ENCODE measurements around the gene SLIRP. TPM values are rescaled to one million over a fixed set of nuclear protein-coding genes. Genes with fewer than 3 reads are reported as not detected.

The SLIRP gene
- total and polyA plus RNA-seq, 2 experiments from 2014 or later, result 386 to 662 TPM

DNA sequence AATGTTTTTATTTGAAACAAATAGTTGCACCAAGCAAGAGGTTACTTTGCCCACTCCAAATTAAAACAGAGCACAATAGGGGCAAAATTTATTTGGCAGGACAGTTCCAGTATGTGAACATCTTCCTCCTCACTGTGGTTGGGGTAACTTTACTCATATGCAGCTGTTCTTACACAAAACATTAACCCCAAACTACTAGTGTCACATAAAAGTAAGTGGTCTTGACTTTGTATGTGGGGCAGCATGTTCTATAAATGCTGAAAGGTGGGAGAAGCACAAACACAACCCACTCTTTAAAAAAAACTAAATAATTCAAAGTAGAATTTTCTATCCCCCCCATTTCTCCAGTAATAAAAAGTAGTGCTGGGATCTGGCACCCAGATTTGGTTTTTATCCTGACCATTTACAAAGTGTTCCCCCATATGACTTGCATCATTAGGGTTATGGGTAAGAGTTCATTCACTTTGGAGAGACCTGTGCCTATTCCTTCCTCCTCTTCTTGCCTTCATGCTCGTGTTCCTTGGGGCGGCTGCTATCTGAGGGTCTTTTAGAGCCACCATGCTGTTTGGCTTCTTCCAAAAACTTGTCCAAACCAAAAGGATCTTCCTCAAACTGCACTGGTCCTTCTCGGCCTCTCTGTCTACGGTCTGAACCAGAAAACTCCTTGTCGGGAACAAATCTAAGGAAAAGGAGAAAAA, 9.9 kb downstream of the SLIRP start:
- Histone ChIP-seq H3K36me3 (peaks cover 75% of the 10 kb centered on the region), H3K27me3 (no peaks in the 10 kb centered on the region), H3K4me1 (ENCODE audit: low read depth) (no peaks in the 10 kb centered on the region), H3K4me3 (no peak overlapping the region), H3K9me3 (ENCODE audit: low read depth) (no peaks in the 10 kb centered on the region), H3K27ac (peak overlapping the region; percentile 28)
- no peak for DNase-seq (ENCODE audit: low read depth in 1 of 2, low spot score in 1 of 2)
- TF ChIP-seq, protein P1, sequence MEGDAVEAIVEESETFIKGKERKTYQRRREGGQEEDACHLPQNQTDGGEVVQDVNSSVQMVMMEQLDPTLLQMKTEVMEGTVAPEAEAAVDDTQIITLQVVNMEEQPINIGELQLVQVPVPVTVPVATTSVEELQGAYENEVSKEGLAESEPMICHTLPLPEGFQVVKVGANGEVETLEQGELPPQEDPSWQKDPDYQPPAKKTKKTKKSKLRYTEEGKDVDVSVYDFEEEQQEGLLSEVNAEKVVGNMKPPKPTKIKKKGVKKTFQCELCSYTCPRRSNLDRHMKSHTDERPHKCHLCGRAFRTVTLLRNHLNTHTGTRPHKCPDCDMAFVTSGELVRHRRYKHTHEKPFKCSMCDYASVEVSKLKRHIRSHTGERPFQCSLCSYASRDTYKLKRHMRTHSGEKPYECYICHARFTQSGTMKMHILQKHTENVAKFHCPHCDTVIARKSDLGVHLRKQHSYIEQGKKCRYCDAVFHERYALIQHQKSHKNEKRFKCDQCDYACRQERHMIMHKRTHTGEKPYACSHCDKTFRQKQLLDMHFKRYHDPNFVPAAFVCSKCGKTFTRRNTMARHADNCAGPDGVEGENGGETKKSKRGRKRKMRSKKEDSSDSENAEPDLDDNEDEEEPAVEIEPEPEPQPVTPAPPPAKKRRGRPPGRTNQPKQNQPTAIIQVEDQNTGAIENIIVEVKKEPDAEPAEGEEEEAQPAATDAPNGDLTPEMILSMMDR (IDR thresholded peaks at IDR 0.05; ENCODE audit: low read depth, low read length), result no peak

- Histone ChIP-seq H3K9me3 (ENCODE audit: low read depth) (no peaks in the 10 kb centered on the region), H3K36me3 (peaks cover 79% of the 10 kb centered on the region), H3K27ac (no peak overlapping the region), H3K27me3 (no peaks in the 10 kb centered on the region), H3K4me1 (ENCODE audit: low read depth) (no peaks in the 10 kb centered on the region), H3K4me3 (no peak overlapping the region)
- DNase-seq (ENCODE audit: low read depth in 1 of 2, low spot score in 1 of 2), result no peak
- TF ChIP-seq, protein P1 (IDR thresholded peaks at IDR 0.05; ENCODE audit: low read depth, low read length), result no peak
Observed at GRCh38 chr14:77721437-77721836, 13.5 kb downstream of the SLIRP start.

GRCh38 chr14:77722301-77722700, 14.4 kb downstream of the SLIRP start:
- H3K4me3 ChIP-seq, result no peak overlapping the region
- TF ChIP-seq, protein P1 (IDR thresholded peaks at IDR 0.05; ENCODE audit: low read depth, low read length), result no peak
- no peak for DNase-seq (ENCODE audit: low read depth in 1 of 2, low spot score in 1 of 2)
- no peak overlapping the region for H3K27ac ChIP-seq
- no peaks in the 10 kb centered on the region for H3K9me3 ChIP-seq (ENCODE audit: low read depth)
- no peaks in the 10 kb centered on the region for H3K4me1 ChIP-seq (ENCODE audit: low read depth)
- H3K27me3 ChIP-seq, result no peaks in the 10 kb centered on the region
- H3K36me3 ChIP-seq, result peaks cover 79% of the 10 kb centered on the region

DNA sequence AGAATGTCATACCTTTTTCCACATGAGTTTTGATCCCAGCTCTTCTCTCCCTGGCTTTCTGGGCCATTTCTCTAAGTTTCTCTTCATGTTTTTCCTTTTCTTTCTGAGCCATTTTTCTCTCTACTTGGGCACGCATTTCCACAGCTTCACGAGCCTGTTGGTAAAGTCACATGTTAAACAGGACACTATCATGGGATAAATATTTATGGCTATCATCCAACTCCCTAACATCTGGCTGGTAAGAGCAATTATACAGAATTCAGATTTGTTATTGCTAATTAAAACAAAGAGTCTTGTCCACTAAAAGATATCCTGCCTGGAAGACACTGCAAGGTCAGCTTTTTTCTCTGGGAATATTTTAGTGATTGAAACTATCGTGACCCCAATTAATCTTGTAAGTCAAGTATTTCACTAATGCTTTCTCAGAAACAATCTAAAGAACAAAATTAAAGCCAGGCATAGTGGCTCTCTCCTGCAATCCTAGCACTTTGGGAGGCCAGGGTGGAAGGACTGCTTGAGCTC, 23.1 kb downstream of the SLIRP start:
- TF ChIP-seq, protein P1 (IDR thresholded peaks at IDR 0.05; ENCODE audit: low read depth, low read length), result no peak
- H3K27me3 ChIP-seq, result no peaks in the 10 kb centered on the region
- H3K4me3 ChIP-seq, result no peak overlapping the region
- H3K27ac ChIP-seq, result no peak overlapping the region
- DNase-seq (ENCODE audit: low read depth in 1 of 2, low spot score in 1 of 2), result no peak
- H3K36me3 ChIP-seq, result peaks cover 85% of the 10 kb centered on the region
- no peaks in the 10 kb centered on the region for H3K9me3 ChIP-seq (ENCODE audit: low read depth)
- no peaks in the 10 kb centered on the region for H3K4me1 ChIP-seq (ENCODE audit: low read depth)

- H3K4me3 ChIP-seq, result no peak overlapping the region
- no peak overlapping the region for H3K27ac ChIP-seq
- H3K36me3 ChIP-seq, result peaks cover 55% of the 10 kb centered on the region
- DNase-seq (ENCODE audit: low read depth in 1 of 2, low spot score in 1 of 2), result peak in 1 of 2 donors; percentile 56
- no peaks in the 10 kb centered on the region for H3K4me1 ChIP-seq (ENCODE audit: low read depth)
- H3K9me3 ChIP-seq (ENCODE audit: low read depth), result no peaks in the 10 kb centered on the region
- TF ChIP-seq, protein P1 (IDR thresholded peaks at IDR 0.05; ENCODE audit: low read depth, low read length), result no peak
- H3K27me3 ChIP-seq, result no peaks in the 10 kb centered on the region
Observed at GRCh38 chr14:77738559-77739250, 30.8 kb downstream of the SLIRP start.

Data from cardiac muscle cell (in vitro differentiated cells and primary cell).